Hepatocyte (in vitro differentiated cells): Measurements from ENCODE around the gene ANO6. TPM values are rescaled to one million over a fixed set of nuclear protein-coding genes. Genes with fewer than 3 reads are reported as not detected.
"Not testable (repeated sequence)": the region's sequence is repeated elsewhere in the genome, so short reads cannot be mapped to it uniquely, and the experiment has no call there.

ENCODE experiments used
- DNase-seq: peaks from one replicate; pipeline ENCODE4 v3.0.0-alpha.2; 2016; ENCODE audit warnings: low spot score
- H2AFZ ChIP-seq: fragments of 200-600 bp; sonication (generic); 2 replicates; pipeline ENCODE4 v1.6.0; 2016; ENCODE audit warnings: antibody characterized with exemption, mild to moderate bottlenecking
- H3K27ac ChIP-seq: fragments of 200-600 bp; sonication (generic); 2 replicates; pipeline ENCODE4 v1.5.1; 2016; ENCODE audit warnings: mild to moderate bottlenecking
- H3K27me3 ChIP-seq: fragments of 200-600 bp; sonication (generic); 2 replicates; pipeline ENCODE4 v1.6.1; 2016
- H3K36me3 ChIP-seq: fragments of 200-600 bp; sonication (generic); replicated peaks from 2 replicates; pipeline ENCODE4 v1.5.1; 2016; ENCODE audit warnings: low read depth; ENCODE audit not compliant: insufficient read depth
- H3K4me1 ChIP-seq: fragments of 200-600 bp; sonication (generic); 2 replicates; pipeline ENCODE4 v1.5.1; 2016; ENCODE audit warnings: mild to moderate bottlenecking, moderate library complexity; ENCODE audit not compliant: insufficient read depth
- H3K4me2 ChIP-seq: fragments of 200-600 bp; sonication (generic); 2 replicates; pipeline ENCODE4 v1.6.0; 2016
- H3K4me3 ChIP-seq: fragments of 200-600 bp; sonication (generic); 2 replicates; pipeline ENCODE4 v1.5.1; 2016; ENCODE audit warnings: mild to moderate bottlenecking
- H3K79me2 ChIP-seq: fragments of 200-600 bp; sonication (generic); 2 replicates; pipeline ENCODE4 v1.6.0; 2017; ENCODE audit warnings: mild to moderate bottlenecking
- H3K9me2 ChIP-seq: fragments of 200-600 bp; sonication (generic); replicated peaks from 2 replicates; pipeline ENCODE4 v1.6.0; 2017; ENCODE audit warnings: mild to moderate bottlenecking; ENCODE audit not compliant: insufficient read depth
- H3K9me3 ChIP-seq: fragments of 200-600 bp; sonication (generic); 2 replicates; pipeline ENCODE4 v1.5.1; 2016; ENCODE audit warnings: low read depth, mild to moderate bottlenecking
- H4K20me1 ChIP-seq: fragments of 200-600 bp; sonication (generic); 2 replicates; pipeline ENCODE4 v1.6.0; 2016; ENCODE audit warnings: mild to moderate bottlenecking; ENCODE audit not compliant: insufficient read depth, poor library complexity, severe bottlenecking
- EZH2 ChIP-seq: fragments of 200-600 bp; sonication (generic); IDR thresholded peaks from 2 replicates; pipeline ENCODE4 v1.6.1; 2016; ENCODE audit warnings: antibody characterized with exemption, mild to moderate bottlenecking, borderline replicate concordance
- EZH2phosphoT487 ChIP-seq: fragments of 200-600 bp; sonication (generic); IDR thresholded peaks from one replicate; pipeline ENCODE4 v1.6.1; 2018; ENCODE audit warnings: antibody characterized with exemption, mild to moderate bottlenecking, low read depth, moderate library complexity; ENCODE audit not compliant: unreplicated experiment, severe bottlenecking
- WGBS: methylation state at CpG from one replicate; pipeline ENCODE4 v1.1.6; 2016; ENCODE audit warnings: low lambda C conversion rate; ENCODE audit errors: missing lambda C conversion rate; 5-methylcytosine and 5-hydroxymethylcytosine counted together
- polyA plus RNA-seq: library from polyadenylated mRNA; unstranded; fragments of >200 nt; fragmentation: Nextera tagmentation; extraction: Ambion mirVana; gene quantifications from 2 replicates; pipeline ENCODE4 v1.2.1, GENCODE V29; 2016
- total RNA-seq: library from RNA; depleted of rRNA; stranded (reverse); fragments of >200 nt; gene quantifications from 2 replicates; pipeline ENCODE4 v1.2.3, GENCODE V29; 2014
- TF ChIP-seq, protein P1 (sequence below): fragments of 200-600 bp; sonication (generic); IDR thresholded peaks from 2 replicates; pipeline ENCODE4 v1.5.1; 2016; ENCODE audit warnings: antibody characterized with exemption, mild to moderate bottlenecking; ENCODE audit not compliant: poor library complexity

Gene ANO6
- total and polyA plus RNA-seq, 2 experiments from 2014 or later, result 50.4 to 82.2 TPM

DNA sequence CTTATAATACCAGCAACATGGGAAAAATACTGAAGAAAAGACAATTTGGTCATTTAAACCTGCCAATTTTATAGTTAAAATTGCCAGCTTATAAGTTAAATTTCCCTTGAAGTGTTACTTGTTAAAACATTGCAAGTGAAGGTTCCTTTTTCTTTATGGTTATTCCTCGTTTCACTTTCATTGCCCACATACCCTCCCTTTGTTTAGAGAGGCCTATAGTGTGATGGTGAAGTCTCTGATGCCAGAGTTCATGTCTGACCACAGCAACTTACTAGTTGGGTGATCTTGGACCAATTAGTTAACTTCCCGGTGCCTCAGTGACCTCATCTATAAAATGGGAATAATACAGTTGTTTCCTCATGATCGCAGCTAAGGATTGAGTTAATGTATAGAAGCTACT, 173.5 kb downstream of the ANO6 start:
- H3K4me3 ChIP-seq, result no peak overlapping the region
- WGBS, result 98% methylated on average over 3 of the region's 3 CpGs
- H3K9me2 ChIP-seq, result no peaks in the 10 kb centered on the region
- H3K9me3 ChIP-seq, result no peaks in the 10 kb centered on the region
- TF ChIP-seq, protein P1, sequence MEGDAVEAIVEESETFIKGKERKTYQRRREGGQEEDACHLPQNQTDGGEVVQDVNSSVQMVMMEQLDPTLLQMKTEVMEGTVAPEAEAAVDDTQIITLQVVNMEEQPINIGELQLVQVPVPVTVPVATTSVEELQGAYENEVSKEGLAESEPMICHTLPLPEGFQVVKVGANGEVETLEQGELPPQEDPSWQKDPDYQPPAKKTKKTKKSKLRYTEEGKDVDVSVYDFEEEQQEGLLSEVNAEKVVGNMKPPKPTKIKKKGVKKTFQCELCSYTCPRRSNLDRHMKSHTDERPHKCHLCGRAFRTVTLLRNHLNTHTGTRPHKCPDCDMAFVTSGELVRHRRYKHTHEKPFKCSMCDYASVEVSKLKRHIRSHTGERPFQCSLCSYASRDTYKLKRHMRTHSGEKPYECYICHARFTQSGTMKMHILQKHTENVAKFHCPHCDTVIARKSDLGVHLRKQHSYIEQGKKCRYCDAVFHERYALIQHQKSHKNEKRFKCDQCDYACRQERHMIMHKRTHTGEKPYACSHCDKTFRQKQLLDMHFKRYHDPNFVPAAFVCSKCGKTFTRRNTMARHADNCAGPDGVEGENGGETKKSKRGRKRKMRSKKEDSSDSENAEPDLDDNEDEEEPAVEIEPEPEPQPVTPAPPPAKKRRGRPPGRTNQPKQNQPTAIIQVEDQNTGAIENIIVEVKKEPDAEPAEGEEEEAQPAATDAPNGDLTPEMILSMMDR, result no peak
- no peak for TF ChIP-seq EZH2
- no peak for TF ChIP-seq EZH2phosphoT487
- H3K4me2 ChIP-seq, result no peak overlapping the region
- no peaks in the 10 kb centered on the region for H3K36me3 ChIP-seq
- H2AFZ ChIP-seq, result no peak overlapping the region
- no peak overlapping the region for H3K27ac ChIP-seq
- no peaks in the 10 kb centered on the region for H3K79me2 ChIP-seq
- H4K20me1 ChIP-seq, result no peaks in the 10 kb centered on the region
- no peak for DNase-seq
- H3K4me1 ChIP-seq, result no peaks in the 10 kb centered on the region
- H3K27me3 ChIP-seq, result no peaks in the 10 kb centered on the region

DNA sequence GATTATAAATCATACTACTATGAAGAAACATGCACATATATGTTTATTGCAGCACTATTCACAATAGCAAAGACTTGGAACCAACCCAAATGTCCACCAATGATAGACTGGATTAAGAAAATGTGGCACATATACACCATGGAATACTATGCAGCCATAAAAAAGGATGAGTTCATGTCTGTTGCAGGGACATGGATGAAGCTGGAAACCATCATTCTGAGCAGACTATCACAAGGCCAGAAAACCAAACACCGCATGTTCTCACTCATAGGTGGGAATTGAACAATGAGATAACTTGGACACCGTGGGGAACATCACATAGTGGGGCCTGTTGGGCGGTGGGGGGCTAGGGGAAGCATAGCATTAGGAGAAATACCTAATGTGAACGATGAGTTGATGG, 181.6 kb downstream of the ANO6 start:
- H3K27me3 ChIP-seq, result not testable (repeated sequence)

DNA sequence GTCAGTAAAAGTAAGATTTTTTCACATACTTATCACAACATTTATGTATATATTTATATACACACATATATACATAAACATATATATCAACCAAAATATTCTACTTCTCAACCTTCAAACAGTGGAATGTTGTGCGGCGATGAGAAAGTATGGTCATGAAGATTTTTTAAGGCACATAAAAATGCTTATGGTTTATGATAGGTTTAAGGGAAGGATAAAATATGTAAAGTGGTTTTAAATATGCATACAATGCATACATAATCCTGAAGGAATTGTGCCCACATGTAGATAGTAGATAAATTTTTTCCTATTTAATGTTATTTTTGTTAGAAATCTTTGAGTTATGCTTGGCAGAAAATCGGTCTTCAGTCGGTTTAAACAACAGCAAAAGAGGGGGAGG, 182.7 kb downstream of the ANO6 start:
- no peaks in the 10 kb centered on the region for H3K79me2 ChIP-seq
- H3K27ac ChIP-seq, result no peak overlapping the region
- no peak overlapping the region for H3K4me3 ChIP-seq
- no peaks in the 10 kb centered on the region for H4K20me1 ChIP-seq
- H3K27me3 ChIP-seq, result no peaks in the 10 kb centered on the region
- H3K4me2 ChIP-seq, result no peak overlapping the region
- H3K4me1 ChIP-seq, result no peaks in the 10 kb centered on the region
- no peaks in the 10 kb centered on the region for H3K9me3 ChIP-seq
- no peak overlapping the region for H2AFZ ChIP-seq
- TF ChIP-seq EZH2 (no peak), EZH2phosphoT487 (no peak)
- TF ChIP-seq, protein P1, result no peak
- WGBS, result 91% methylated on average over 4 of the region's 4 CpGs
- H3K9me2 ChIP-seq, result no peaks in the 10 kb centered on the region
- H3K36me3 ChIP-seq, result peaks cover 5% of the 10 kb centered on the region
- DNase-seq, result no peak

More for the DNA sequence above, 181.6 kb downstream of the ANO6 start:
- not testable (repeated sequence) for DNase-seq, H3K79me2 ChIP-seq, H3K9me2 ChIP-seq, H3K9me3 ChIP-seq, H3K4me3 ChIP-seq, H4K20me1 ChIP-seq, H3K36me3 ChIP-seq, H3K4me1 ChIP-seq, H3K27ac ChIP-seq, H2AFZ ChIP-seq, H3K4me2 ChIP-seq
- 96% methylated on average over 4 of the region's 4 CpGs for WGBS

DNA sequence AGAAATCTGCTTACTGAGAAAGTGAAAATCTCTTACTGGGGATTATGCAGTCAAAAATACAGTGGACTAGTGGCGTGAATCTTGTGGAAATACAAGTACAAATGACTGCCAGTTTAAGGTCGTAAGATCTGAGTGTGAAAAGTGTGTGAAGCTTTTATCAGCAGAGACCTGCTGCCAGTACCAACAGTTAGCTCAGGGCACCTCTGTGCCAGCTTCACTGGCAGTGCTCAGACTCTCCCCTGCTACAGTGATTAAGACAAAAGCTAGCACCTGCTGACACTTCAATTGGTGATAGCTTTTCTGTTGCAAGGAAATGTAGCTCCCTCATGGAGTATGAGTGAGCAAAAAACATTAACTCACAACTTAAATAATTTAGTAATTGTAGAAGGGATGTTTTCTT, 185.1 kb downstream of the ANO6 start:
- H3K36me3 ChIP-seq, result peaks cover 4% of the 10 kb centered on the region
- H4K20me1 ChIP-seq, result no peaks in the 10 kb centered on the region
- H3K4me3 ChIP-seq, result no peak overlapping the region
- no peaks in the 10 kb centered on the region for H3K9me3 ChIP-seq
- H3K4me2 ChIP-seq, result no peak overlapping the region
- 94% methylated on average over 2 of the region's 2 CpGs for WGBS
- no peak overlapping the region for H2AFZ ChIP-seq
- H3K4me1 ChIP-seq, result no peaks in the 10 kb centered on the region
- no peak for DNase-seq
- H3K27ac ChIP-seq, result no peak overlapping the region
- TF ChIP-seq, protein P1, result no peak
- TF ChIP-seq EZH2phosphoT487 (no peak), EZH2 (no peak)
- H3K79me2 ChIP-seq, result no peaks in the 10 kb centered on the region
- H3K27me3 ChIP-seq, result no peaks in the 10 kb centered on the region
- H3K9me2 ChIP-seq, result no peaks in the 10 kb centered on the region
